Gastrocnemius medialis (tissue), 4 donors: ENCODE measurements around the gene OTUD4.

Experiments used
- CTCF ChIP-seq, 5 experiments: fragments of 450-650 bp in 3 of 5; fragments of 200-600 bp in 2 of 5; sonication (generic) in 2 of 5; IDR thresholded peaks in 4 of 5; conservative IDR thresholded peaks in 1 of 5; 1 replicate in 4 of 5; 2 replicates in 1 of 5; pipeline ENCODE4 v1.5.1; 2016 to 2019; ENCODE audit warnings: antibody characterized with exemption in 5 of 5, mild to moderate bottlenecking in 3 of 5, moderate library complexity in 3 of 5
- POLR2A ChIP-seq, 2 donors: fragments of 450-650 bp; IDR thresholded peaks; one replicate each; pipeline ENCODE4 v1.6.1; 2017; ENCODE audit warnings: antibody characterized with exemption in 2 of 2, mild to moderate bottlenecking in 2 of 2, moderate library complexity in 2 of 2

GRCh38 chr4:145161549-145161948 is 18.8 kb downstream of the OTUD4 start:
- TF ChIP-seq POLR2A (IDR thresholded peaks at IDR 0.05) = no peak
- no peak for TF ChIP-seq CTCF (IDR thresholded peaks at IDR 0.05 in 4 of 5, conservative IDR thresholded peaks at IDR 0.05 in 1 of 5)
